HG02588 (cell line): ENCODE measurements around the gene CABP4.
"Not testable (repeated sequence)": the region's sequence is repeated elsewhere in the genome, so short reads cannot be mapped to it uniquely, and the experiment has no call there.

ENCODE experiments used
- ATAC-seq: cut with Tn5 transposase; IDR thresholded peaks from one replicate; pipeline ENCODE4 v1.9.1; 2021; ENCODE audit warnings: mild to moderate bottlenecking, moderate library complexity; ENCODE audit not compliant: unreplicated experiment

Gene CABP4

DNA sequence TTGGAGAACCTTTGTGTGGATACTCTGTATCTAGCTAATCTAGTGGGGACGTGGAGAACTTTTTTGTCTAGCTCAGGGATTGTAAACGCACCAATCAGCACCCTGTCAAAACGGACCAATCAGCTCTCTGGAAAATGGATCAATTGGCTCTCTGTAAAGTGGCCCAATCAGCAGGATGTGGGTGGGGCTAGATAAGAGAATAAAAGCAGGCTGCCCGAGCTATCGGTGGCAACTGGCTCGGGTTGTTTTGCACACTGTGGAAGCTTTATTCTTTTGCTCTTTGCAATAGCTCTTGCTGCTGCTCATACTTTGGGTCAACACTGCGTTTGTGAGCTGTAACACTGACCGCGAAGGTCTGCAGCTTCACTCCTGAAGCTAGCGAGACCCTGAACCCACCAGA lies 21.5 kb downstream of the CABP4 start:
- ATAC-seq: not testable (repeated sequence)

DNA sequence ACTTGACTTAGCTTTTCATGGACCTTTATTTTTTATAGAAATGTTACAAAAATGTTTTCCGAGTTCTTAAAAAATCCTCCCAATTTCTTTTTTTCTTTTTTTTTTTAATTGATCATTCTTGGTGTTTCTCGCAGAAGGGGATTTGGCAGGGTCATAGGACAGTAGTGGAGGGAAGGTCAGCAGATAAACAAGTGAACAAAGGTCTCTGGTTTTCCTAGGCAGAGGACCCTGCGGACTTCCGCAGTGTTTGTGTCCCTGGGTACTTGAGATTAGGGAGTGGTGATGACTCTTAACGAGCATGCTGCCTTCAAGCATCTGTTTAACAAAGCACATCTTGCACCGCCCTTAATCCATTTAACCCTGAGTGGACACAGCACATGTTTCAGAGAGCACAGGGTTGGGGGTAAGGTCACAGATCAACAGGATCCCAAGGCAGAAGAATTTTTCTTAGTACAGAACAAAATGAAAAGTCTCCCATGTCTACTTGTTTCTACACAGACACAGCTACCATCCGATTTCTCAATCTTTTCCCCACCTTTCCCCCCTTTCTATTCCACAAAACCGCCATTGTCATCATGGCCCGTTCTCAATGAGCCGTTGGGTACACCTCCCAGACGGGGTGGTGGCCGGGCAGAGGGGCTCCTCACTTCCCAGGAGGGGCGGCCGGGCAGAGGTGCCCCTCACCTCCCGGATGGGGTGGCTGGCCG lies 22.3 kb downstream of the CABP4 start:
- ATAC-seq: not testable (repeated sequence)

DNA sequence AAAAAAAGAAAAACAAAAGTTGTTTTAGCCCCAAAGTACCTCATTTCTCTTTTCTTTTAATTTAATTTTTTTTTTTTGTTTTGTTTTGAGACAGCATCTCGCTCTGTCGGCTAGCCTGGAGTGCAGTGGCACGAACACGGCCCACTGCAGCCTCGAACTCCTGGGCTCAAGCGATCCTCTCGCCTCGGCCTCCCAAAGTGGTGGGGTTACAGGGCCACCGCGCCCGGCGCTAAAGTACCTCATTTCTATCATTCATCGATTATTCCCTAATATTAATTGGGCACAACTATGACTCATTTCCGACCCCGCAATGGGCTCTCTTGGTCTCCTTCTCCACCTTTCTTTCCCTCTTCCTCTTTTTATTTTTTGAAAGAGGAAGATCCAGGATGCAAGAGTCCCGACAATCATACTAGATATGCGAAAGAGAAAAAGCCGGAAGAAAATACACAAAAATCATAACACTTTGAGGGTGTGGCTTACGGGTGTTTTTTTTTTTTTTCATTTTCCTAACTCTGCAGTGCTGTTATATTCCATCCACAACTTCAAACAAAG lies 27.2 kb downstream of the CABP4 start:
- no peak for ATAC-seq

DNA sequence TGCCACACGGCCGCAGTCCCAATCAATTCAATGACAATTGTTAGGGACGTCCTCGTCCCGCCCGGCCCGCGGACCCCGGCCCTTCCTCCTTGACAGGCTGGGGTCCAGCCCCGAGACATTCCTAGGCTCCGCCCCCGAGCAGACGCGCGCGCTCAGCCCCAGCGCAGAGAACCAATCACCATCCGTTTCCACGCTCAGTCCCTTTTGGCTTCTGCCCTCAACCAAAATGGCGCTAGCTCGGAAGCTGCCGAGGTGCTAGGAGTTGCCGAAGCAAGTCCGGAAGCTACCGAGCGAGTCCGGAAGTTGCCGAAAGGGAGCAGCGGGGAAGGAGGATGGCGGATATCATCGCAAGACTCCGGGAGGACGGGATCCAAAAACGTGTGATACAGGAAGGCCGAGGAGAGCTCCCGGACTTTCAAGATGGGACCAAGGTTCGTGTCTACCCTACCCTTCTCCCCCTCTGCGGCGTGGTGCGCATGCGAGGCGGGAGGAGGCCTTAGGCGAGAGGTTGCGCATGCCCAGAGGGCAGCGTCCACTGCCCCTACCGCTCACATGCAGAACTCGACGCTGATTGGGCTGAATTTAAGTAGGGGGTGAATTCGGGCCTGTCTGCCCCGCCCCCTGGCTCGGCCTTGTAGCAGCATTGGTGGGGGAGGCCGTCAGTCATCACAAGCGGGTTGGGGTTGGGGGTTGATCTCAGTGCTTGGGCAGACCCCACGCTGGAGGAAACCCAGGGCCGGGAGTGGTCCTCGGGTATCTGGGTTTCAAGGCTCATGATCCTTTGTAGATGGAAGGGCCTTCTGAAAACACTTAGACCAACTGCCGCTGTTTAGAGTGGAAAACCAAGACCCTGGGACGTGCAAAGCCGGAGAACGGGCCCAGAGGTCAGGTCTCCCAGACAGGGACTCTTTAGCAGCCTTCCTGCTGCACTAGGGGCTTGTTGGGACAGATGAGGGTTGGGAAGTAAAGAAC lies 28.0 kb downstream of the CABP4 start, which contains the start of gene AIP:
Gene AIP, plus strand, starts transcription at position 200 of the 972 bp plus-strand sequence. Its CDS starts 133 bp downstream, at position 333.
- ATAC-seq: peak; percentile 62

DNA sequence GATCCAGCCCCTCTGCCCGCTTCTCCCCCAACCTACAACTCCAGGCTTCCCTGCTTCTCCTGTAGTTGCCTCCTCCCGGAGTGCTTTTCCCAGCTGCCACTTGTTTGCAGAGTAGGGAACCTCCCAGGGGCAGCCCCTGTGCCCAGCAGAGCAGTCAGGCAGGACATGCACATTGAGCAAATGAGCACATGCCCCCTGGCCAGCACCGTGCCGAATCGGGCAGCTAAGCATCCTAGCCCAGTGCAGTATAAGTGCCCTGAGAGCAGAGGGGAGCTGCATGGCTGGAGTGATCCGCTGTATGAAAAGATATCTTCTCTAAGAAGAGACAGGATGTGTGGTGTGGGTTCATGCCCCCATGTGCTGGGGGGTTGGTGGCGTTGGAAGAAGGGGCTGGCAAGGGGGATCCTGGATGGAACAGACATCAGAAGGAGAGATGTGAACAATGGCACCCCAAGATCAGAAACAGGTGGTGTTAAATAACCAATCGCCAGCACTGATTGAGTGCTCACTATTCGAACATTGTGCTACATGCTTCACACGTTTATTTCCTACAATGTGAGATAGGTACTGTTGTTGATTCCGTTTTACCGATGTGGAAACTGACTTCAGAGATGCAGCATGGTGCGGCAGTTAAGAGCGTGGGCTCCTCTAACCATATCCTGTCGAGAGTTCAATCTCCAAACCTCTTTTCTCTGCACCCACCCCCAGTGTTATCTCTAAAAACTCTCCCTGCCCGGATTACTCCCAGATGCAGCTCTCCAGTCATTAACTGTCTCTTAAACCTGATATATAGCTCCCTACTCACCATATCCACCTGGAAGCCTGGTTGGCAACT lies 28.9 kb downstream of the CABP4 start:
- no peak for ATAC-seq

DNA sequence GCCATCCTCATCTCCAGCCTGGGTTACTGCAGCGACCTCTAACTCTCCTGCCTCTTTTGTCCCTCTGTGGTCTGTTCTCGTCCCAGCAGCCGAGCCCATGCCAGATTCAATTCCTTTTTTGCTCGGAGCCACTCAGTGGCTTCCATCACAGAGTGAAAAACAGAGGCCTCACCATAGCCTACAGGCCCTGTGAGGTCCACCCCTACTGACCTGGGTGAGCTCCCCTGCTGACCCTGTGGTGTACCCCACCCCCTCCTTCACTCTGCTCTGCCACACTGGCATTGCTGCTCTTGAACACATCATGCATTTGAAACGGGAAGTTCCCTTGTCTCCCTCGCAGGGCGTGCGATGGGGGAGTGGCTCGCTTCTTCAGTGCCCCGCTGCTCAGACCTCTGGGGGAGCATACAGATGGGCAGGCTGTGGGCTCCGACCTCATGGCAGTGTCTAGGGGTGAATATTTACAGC lies 29.7 kb downstream of the CABP4 start:
- no peak for ATAC-seq

DNA sequence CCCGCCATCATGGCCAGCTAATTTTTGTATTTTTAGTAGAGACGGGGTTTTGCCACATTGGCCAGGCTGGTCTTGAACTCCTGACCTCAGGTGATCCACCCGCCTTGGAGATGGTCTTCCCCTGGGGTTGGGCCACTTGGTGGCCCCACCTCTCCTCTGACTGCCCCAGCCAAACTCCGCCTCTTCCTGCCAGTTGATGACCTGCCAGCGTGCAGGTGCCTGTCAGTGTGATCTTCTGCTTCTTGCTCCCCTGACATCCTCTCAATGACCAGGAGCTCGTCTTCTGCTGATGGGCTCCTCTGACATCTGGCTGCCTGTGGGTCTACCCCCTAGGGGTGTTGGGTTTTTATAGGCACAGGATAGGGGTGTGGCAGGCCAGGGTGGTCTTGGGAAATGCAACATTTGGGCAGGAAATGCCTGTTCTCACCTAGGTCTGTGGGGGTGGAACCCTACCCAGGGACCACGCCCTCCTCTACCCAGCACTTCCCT lies 30.8 kb downstream of the CABP4 start:
- ATAC-seq: not testable (repeated sequence)

DNA sequence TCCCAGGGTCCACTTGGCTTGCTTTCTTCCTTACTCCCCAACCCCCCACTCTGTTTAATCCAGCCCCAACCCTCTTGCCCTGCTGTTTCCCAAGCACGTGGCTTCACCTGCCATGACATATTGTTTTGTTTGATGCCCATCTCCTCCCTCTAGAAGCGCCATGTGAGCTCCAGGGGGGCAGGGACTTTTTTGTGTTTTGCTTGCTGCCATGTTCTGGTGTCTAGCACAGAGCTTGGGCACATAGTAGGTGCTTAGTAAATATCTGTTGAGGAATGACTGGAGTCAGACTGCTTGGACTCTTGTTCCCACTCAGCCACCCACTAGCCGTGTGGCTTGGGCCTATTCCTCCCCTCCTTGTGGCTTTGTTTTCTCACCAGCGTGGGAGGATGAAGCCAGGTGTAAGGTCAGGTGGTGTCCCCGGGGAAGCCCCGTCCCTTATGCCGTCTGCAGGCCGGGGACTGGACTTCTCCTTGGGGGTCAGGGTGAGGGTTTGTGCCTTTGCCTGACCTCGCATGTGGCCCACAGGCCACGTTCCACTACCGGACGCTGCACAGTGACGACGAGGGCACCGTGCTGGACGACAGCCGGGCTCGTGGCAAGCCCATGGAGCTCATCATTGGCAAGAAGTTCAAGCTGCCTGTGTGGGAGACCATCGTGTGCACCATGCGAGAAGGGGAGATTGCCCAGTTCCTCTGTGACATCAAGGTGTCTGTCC lies 31.5 kb downstream of the CABP4 start:
- peak; percentile 38 for ATAC-seq

DNA sequence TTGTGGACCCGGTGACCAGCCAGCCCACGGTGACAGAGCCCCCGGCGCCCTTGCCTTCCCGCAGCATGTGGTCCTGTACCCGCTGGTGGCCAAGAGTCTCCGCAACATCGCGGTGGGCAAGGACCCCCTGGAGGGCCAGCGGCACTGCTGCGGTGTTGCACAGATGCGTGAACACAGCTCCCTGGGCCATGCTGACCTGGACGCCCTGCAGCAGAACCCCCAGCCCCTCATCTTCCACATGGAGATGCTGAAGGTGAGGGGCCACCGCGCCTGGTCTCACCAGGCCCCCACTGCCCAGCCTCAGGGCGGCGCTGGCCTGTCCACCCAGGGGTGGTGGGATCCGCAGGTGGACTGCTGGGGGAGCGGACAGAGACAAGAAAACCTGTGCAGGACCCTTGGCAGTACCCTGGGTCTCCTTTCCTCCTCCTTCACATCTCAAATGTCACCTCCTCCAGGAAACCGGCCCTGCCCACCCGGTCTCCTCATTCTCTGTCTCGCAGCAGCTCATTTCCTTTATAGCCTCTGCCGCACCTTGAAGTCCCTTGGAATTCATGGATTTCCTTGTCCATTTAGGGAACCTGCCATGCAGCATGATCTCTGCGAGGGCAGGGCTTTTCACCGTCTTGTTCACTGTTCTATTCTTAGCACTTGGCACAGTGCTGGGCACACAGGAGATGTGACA lies 34.2 kb downstream of the CABP4 start:
- no peak for ATAC-seq

DNA sequence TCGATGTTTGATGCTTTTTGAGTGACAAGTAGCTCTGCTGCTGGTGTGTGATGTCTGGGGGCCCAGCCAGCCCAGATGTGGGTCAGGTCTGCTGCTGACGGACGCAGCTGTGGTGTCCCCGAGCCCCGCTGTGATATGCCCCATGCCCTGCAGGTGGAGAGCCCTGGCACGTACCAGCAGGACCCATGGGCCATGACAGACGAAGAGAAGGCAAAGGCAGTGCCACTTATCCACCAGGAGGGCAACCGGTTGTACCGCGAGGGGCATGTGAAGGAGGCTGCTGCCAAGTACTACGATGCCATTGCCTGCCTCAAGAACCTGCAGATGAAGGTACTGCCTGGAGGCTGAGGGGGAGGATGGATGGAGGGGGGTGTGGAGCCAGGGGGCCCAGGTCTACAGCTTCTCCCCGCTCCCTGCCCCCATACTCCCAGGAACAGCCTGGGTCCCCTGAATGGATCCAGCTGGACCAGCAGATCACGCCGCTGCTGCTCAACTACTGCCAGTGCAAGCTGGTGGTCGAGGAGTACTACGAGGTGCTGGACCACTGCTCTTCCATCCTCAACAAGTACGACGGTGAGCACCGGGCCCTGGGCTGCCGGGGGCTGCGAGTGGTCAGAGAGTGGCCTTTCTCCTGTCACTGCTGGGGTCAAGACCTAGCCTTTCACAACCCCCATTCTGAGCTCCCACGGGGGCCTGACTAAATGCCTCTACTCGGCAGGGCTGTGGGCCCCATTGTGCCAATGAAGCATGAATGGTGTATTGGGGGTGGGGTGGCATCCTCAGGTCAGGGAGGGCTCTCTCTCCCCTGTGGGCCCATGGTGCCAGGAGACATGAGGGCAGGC lies 35.0 kb downstream of the CABP4 start:
- no peak for ATAC-seq

DNA sequence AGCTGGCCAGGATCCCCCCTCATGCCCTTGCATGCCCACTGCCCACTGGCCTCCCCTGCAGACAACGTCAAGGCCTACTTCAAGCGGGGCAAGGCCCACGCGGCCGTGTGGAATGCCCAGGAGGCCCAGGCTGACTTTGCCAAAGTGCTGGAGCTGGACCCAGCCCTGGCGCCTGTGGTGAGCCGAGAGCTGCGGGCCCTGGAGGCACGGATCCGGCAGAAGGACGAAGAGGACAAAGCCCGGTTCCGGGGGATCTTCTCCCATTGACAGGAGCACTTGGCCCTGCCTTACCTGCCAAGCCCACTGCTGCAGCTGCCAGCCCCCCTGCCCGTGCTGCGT lies 35.5 kb downstream of the CABP4 start:
- ATAC-seq: no peak

DNA sequence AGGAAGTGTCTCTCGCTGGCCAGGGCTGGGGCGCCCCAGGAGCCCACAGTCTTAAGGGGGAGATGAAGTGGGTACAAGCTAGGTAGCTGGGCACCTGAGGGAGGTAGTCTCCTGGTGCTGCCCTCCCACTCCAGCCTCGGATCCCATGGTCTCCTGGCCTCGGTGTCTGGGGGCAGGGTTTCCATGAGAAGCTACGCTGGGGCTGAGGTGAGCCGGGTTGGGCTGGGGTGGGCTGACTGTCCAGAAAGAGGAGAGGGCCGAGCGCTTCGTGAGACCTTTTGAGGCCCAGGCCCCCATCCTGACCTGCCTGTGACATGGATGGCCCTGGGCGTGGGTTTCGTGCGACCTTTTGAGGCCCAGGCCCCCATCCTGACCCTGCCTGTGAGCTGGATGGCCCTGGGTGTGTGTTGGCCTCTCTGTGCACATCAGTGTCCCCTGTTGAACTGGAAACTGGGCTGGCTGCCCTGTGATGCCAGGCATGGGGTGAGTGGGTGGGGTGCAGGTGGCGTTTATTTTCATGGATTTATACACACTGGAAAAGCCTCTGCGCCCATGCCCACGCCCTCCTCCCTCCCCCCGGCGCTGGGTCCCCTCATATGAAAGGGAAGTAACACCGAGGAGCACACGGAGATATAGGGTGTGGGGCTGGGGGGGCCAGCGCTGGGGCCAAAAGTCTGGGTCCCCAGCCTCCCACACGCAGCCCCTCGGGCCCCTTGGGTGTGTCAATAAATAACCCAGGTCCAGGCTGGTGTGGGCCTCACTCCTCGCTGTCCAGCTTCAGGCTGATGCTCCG lies 36.3 kb downstream of the CABP4 start:
- no peak for ATAC-seq

DNA sequence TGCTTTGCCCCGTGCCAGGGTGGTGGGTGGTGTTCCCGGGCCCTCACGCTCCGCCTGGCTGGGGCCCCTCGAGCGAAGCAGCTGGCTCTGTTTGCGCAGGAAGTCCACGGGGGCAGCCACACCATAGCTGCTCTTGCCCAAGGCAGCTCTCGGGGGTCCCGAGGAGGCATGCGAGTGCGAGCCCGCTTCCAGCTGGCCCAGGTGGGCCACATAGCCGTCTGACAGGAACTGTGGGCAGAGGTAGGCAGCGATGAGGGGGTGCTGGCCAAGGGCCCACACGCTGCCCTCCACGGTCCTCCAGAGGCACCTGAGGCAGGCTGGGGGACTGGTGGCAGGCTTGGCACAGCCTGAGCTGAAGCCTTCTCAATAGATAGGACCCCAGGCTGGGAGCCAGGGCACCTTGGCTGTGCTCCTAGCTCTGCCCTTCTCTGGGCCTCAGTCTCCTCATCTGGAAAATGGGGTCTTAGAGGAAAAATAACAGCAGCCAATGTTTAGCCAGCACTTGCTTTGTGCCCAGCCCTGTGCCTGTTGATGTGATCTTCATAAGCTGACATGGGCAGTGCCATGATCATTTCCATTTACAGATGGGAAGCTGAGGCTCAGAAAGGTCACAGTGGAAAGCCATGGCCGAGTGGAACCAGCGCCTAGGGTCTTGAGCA lies 37.0 kb downstream of the CABP4 start:
- ATAC-seq: no peak

DNA sequence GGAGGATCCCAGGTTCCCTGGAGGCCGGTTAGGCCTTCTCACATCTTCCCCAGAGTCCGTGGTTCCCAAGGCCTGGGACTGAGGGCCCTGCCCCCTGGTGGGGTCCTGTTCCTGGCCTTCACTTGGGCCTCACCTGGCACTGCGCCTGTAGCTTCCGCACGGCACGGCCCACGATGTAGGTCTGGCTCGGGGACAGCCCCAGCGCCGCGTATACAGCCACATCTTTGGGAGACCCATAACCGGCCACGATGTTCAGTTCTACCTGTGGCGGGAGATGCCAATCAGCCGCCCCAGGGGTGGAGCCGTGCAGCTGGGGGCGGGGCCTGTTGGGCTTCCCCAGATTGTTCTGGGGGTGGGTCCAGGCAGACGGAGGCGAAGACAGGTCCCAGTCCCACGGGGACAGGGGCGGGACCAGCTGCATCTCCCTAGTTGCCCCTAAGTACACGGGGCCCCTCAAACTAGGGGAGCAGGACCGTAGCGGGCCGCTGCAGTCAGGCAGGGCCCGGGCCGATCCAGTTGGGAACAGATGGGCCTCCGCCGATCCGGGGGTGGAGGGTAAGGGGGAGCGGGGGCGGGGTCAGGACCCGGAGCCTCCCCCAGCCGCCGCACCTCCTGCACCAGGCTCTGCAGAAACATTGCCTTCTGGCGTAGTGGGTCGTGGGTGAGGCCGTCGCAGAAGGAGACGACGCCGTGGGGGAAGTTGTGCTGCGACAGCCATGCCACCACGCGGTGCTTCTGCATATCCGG lies 37.8 kb downstream of the CABP4 start:
- ATAC-seq: no peak

DNA sequence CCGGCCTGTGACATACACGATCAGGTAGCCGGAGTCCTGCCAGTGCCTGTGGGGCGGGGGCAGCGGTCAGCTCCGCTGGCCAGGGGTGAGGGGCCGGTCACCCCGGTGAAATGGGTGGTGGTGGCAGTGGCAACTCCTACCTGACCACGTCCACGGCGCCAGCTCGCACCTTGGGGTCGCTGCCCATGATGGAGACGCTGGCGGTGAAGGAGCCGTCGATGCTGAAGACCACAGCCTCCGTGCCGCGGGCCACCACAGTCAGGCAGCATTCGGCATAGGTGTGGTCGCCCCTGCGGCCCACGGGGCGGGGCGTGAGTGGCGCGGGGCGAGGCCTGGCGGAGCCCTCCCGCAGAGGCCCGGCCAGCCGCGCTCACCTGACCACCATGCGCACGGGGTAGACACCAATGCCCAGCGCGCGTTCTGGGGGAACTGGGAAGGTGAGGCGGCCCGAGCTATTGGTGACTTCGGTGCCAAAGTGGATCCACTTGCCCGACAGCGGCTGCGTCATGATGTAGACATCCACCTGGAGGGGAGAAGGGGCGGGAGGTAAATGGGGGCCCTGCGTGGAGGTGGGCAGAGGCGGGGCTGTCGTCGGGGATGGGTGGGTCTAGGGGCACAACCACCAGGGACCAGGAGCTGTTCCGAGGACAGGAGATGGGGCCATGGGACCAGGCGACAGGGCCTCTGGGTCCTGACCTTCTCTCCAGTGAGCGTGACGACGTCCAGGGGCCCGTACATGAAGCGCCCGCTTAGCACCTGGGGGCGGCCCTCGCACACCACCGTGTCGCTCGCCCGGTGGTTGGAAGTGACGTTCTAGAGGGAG lies 38.6 kb downstream of the CABP4 start:
- ATAC-seq: no peak
